Limb (tissue), 2 donors: ENCODE results near the gene SLTM.
A peak's percentile ranks its signal among the peaks of the same experiment; 100 is the strongest.
"Not testable (repeated sequence)": the region's sequence is repeated elsewhere in the genome, so short reads cannot be mapped to it uniquely, and the experiment has no call there.

ENCODE experiments used
- DNase-seq, 2 donors: peaks; one replicate each; pipeline ENCODE4 v3.0.0-alpha.2; 2016; ENCODE audit errors: extremely low spot score in 2 of 2

The SLTM gene

GRCh38 chr15:58933281-58934113 lies at the start of gene SLTM:
TSS of gene SLTM (minus strand) at chr15:58933679. CDS start at chr15:58933565, 114 bp downstream.
- DNase-seq, result peak; percentile 95 to 97

- DNase-seq, result no peak
Measured at GRCh38 chr15:58983261-58983660, 49.8 kb upstream of the SLTM start.

DNA sequence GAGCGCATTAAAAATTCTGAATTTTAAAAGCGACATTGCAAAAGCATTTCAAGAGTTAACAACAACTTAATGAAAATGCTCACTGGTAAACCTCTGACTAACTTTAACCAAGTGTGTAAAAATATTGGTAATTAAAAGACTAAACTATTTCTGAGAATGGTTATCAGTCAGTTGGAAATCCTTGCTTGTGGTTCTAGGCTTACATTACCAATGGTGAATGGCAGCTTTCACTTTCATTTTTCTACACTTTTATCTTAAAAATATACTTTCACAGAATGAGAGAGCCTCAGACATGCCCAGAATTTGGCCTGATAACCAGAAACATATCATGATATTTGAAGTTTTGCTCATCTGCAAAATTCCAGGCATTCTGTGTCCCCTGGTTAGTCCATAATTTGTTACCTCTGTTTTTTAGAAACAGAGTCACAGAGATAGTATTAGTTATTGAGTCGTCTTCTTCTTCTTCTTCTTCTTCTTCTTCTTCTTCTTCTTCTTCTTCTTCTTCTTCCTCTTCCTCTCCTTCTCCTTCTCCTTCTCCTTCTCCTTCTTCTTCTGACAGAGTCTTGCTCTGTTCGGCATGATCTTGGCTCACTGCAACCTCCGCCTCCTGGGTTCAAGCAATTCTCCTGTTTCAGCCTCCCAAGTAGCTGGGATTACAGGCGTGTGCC lies 48.5 kb upstream of the SLTM start:
- no peak for DNase-seq

DNA sequence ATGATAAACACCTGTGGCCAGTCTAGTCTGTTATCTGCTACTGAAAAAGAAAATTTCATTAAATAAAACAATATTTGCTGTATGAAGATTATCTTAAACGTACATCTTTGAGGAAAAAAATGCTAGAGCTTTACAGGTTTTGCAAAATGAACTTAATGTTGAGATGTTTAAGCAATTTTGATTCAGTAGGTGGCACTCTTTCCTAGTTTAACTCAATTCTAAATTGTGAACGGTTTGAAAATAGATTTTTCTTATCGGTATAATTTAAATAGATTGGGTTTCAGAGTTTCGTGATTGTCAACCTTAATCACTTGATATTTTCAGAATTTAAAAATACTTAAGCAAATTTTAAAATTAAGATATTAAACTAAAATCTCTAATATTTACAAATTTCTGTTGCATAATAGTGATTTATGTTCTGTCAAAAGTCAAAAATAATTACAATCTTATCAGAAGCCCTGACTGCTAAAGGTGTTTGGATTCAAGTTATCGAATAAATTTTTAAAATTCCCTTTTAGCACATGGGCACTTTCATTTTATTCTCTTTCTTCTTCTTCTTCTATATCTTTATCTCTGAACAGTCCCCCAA lies 47.0 kb upstream of the SLTM start:
- DNase-seq, result peak in 1 of 2 donors; percentile 57

DNA sequence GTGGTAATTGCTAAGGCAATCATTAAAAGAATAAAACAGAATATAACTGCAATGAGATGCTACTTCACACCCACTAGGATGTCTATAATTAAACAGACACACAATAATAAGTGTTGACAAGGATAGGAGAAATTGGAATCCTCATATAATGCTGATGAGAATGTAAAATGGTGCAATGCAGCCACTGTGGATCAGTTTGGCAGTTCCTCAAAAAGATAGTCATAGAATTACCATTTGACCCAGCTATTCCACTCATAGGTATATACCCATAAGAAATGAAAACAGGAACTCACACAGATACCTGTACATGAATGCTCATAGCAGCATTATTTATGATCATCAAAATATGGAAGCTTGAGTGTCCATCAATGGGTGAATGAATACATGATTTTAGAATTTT lies 44.4 kb upstream of the SLTM start:
- no peak for DNase-seq

DNA sequence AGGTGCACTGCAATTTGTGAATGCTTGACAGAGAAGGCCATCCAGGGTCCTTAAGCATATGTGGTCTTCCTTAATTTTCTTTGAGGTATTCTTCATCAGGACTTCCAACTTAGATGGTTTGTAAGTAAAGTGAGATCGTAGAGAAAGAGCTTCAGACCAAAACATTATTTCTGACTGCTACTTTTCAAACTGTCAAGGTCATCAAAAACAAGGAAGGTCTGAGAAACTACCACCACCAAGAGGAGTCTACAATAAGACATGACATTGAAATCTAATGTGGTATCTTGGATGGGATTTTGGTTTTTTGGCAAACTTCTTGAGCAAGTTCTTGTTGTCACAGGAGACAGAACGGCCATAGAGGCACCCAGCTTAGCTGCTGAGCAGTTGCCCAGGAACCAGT lies 34.0 kb upstream of the SLTM start:
- no peak for DNase-seq

DNA sequence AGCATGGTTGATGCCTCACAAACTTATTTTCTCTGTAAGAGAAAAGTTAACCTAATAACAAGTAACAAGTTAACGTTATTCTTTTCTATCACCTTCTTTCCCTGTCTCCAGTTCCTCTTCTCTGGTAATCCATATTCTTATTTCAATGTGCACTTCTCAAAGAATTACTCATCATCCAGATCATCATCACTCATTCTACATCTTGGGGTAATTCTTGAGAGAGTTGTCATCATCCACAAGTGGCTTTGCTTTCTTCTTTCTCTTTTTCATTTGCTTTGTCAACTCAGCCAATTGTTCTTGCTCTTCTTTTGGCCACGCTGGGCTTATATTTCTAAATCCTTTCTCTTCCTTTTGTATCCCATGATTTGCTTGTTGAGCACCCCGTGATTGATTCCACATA lies 33.2 kb upstream of the SLTM start:
- no peak for DNase-seq

DNA sequence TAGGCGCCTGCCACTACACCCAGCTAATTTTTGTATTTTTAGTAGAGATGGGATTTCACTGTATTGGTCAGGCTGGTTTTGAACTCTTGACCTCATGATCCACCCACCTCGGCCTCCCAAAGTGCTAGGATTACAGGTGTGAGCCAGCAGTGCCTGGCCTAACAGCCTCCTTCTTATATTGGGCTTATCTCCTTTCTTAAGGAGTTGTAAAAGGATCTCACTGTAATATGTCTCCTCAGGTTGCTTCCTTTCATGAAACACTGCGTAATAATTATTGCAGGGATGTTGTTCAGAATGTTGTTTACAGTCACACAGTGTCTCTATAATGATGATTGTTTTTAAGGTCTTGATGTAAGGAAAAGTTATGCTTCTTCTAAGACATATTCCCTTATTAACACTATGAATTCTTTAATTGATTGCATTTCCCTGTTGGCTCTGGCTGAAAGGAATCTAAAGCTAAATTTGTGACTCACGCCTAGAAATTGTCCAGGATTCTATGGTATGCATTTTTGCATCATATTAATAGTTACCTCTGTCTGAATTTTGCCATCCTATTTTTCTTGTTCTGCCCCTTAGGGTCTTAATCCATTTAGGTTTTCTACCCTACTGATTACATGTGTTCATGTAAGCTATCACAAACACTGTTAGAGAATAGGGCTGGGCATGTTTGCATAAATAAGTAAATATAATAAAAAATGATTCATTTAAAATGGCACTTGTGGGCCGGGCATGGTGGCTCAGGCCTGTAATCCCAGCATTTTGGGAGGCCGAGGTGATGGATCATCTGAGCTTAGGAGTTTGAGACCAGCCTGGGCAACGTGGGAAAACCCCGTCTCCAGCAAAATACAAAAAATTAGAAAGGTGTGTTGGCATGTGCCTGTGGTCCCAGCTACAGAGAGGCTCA lies 29.4 kb upstream of the SLTM start:
- no peak for DNase-seq

DNA sequence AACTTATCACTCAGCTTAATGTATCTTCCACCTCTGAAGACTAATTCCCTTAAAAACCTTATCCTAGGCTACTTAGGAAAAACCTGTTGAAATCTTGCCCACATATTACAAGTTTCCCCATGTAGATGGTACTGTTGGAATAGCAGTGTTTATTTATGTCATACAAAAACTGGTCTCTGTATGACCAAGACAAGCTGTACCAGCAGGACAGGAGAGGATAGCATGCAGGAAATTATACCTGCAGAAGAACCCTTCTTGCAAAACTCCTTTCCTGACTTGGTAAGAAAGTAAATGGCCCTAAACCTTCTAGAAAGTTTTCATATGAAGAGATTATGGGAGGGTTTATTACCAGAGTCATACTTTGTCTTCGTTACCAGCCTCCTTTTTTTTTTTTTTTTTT lies 28.7 kb upstream of the SLTM start:
- no peak for DNase-seq

DNA sequence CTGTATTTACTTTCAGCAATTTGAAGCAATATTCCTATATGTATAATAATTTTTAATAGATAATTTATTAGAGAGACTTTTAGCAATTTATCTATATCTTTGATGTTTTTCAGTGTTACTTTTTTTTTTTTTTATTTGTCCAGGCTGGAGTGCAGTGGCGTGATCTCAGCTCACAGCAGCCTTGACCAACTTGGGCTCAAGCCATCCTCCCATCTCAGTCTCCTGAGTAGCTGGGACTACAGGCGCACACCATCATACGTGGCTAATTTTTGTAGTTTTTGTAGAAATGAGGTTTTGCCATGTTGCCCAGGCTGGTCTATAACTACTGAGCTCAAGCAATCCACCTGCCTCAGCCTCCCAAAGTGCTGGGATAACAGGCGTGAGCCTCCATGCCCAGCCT lies 25.3 kb upstream of the SLTM start:
- DNase-seq, result no peak

DNA sequence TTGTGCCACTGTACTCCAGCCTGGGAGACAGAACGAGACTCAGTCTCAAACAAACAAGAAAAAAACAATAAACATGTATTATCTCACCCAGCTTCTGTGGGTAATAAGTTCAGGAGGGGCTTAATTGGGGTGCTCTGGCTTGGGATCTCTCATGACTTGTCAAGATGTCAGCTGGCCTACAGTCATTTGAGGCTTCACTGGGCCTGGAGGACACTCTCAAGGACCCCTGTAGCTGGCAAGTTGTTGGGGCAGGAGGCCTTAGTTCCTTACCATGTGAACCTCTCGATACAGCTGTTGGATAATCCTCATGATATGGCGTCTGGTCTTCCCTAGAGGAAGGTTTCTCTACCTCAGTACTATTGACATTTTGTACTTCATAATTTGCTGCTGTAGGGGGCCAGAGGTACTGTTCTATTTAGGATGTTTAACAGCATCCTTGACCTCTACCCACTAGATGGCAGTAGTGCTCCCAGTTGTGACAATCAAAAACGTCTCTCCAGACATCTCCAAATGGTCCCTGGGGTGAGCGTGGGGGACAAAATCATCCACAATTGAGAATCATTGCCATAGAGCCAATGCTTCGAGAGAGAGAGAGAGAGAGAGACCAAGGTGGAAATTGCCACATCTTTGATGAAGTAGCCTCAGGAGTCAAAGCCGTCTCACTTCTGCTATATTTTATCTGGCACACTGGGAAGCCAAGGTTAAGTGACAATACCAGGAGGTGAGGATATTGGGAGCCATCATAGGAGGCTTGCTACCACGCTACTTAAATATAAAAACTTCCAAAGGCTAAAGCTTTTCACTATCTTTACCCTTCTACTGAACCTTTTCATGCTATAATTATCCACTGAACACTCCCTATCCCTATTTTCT lies 23.9 kb upstream of the SLTM start:
- peak; percentile 32 to 36 for DNase-seq

- DNase-seq, result no peak
Measured at GRCh38 chr15:58952751-58953150, 19.3 kb upstream of the SLTM start.

DNA sequence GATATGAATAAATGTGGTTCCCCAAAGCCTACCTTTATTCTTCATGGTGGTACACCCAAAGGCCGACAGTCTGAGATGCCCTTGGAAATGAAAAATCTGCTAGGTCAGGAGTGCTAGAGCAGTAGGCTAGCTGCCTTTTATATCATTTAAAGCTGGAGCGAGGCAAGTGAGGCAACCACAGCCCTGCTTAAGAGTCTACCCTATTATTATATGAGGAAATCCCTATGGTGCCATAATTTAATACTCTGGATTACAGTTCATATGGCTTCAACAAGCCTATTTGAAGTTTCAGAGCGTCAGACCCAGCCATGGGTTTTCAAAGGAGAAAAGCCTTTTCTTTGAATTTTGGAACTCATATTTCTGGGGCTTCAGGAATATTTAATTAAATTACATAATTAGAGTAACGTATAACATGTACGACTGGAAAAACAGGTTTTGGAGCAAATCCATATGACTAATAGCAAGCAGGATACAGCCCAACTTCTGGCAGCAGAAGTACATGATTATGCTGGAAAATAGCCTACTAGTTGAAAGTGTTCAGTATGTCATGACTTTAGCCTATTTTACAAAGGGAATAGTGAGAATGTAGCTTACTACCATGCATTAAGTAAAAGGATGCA lies 18.0 kb upstream of the SLTM start:
- peak in 1 of 2 donors; percentile 60 for DNase-seq

DNA sequence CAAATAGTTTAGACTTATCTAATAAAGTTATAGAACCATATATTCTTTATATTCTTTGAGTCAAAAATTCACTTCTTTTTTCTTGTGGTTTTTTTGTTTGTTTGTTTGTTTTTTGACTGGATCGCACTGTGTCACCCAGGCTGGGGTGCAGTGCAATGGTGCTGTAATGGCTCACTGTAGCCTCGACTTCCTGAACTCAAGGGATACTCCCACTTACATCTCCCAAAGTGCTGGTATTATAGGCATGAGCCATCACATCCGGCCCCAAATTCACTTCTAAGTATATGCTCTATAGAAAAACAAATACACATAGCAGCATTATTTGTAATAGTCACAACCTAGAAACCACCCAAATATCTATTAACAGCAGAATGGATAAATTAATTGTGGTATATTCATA lies 13.7 kb upstream of the SLTM start:
- no peak for DNase-seq

DNA sequence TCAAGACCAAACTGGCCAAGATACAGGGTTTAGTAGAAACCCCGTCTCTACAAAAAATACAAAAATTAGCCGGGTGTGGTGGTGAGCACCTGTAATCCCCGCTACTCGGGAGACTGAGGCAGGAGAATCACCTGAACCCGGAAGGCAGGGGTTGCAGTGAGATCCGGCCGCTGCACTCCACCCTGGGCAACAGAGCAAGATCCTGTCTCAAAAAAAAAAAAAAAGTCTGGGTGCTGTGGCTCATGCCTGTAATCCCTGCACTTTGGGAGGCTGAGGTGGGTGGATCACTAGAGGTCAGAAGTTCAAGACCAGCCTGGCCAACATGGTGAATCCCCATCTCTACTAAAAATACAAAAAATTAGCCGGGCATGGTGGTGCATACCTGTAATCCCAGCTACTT lies 1.5 kb upstream of the SLTM start:
- not testable (repeated sequence) for DNase-seq

- DNase-seq, result no peak
Measured at GRCh38 chr15:58934521-58934920, 1.0 kb upstream of the SLTM start.

DNA sequence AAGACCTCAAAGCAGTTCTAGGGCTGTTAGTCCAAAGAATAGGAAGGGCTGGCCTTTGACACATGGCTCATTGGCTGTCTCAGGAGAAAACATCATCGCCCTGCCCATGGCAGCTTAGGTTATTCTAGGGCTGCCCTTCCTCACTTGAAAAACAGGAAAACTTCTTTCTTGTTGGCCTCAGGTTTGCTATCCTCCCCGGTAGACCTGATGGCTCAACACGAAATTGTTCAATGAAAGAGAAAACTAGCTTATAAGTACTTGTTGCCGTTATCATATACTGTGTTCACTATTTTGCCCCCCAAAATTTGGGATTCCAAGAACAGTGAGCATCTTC lies 602 bp upstream of the SLTM start:
- no peak for DNase-seq

DNA sequence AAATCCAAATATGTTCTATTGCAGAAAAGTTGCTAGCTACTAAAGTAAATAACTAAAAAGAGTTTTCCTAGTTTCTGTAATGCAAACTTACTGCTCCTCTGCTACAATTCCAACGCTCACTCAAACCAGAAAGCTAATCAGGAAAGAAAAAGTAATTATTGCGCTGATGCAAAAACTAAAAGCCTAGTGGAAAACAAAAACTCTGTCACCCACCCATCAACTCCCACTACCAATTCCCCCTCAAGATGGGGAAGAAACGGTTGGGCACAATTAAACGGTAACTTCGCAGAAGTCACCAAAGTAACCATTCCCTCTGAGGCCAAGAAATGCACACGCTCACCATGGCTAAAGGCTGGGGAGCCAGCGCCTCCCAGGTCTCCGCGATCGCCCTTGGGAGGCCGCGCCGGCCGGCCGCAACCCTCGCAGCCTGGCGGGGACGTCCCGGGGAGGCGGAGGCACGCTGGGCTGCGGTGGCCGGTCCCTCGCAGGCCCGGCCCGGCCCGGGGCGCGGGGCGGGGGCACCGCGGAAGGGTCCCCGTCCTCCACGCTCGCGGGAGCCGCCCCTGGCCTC lies 684 bp downstream of the SLTM start:
- DNase-seq, result no peak

DNA sequence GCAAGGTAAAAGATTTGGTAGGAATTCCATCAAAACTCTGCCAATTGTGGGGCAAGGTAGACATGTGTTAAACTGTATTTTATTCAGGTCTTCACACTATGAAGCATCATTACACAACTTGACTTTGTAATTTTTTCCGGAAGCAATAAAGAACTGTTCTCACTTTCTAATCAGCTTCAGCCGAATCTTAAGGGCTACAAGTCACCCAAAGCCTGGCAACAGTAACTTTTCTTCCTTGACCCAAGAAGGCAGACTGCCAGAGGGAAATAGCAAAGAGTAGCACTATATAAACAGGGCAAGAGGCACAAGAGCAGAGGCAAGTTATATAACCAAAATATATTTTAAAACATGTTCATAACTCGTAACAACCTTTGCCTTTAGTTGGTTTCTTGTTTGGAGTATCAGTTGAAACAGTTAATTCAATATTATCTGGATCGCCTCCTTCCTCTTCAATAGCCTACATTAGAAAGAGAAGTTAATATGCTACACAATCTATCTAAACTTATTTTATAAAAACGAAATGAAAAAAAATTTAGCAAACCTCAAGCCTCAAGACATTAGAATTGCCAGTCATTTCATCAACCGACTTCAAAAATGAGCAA lies 1.4 kb downstream of the SLTM start:
- DNase-seq, result no peak
